ENCODE measurements around the gene SMPD2. TPM values are rescaled to one million over a fixed set of nuclear protein-coding genes. Genes with fewer than 3 reads are reported as not detected.

The SMPD2 gene
- total RNA-seq, 1 experiment from 2014 or later = 50.0 TPM

GRCh38 chr6:109469591-109470189 lies 29.2 kb downstream of the SMPD2 start:
- no peaks in the 10 kb centered on the region for H3K27me3 ChIP-seq (ENCODE audit: control insufficient read depth, insufficient read depth, low read length)
- no peaks in the 10 kb centered on the region for H3K9me3 ChIP-seq (ENCODE audit: control insufficient read depth, insufficient read depth, low read depth, low read length)
- ATAC-seq (no peak), DNase-seq (ENCODE audit: low read depth, low spot score) (no peak)
- H3K4me3 ChIP-seq (ENCODE audit: low read depth in 2 of 2, low read length in 2 of 2) = no peak overlapping the region
- BruUV-seq (replicated peaks) = no TSS peak
- in situ Hi-C loops (cut with HindIII; ENCODE audit: low pct_unique_long_range_greater_than_20kb, low sequenced_read_pairs) = no loop called here
- ChIA-PET CTCF (no interaction called here), POLR2A (interaction anchor here (0.6 kb wide), 1 partner anchor 10 kb away, joined by 5 read pairs; no protein-coding TSS in a partner anchor)
- intact Hi-C loops (cut with micrococcal nuclease; ENCODE audit: unreplicated experiment) = no loop called here
- no peak overlapping the region for H3K27ac ChIP-seq (ENCODE audit: low read length)
- TF ChIP-seq CTCF (IDR thresholded peaks at IDR 0.05) (no peak), SIN3A (IDR thresholded peaks at IDR 0.05; ENCODE audit: borderline replicate concordance, insufficient read depth, low read depth, low read length) (no peak), REST (IDR thresholded peaks at IDR 0.05; ENCODE audit: insufficient read depth in 1 of 2, low read depth in 2 of 2, low read length in 1 of 2) (no peak), TCF7L2 (IDR thresholded peaks at IDR 0.05; ENCODE audit: low read depth, low read length) (no peak)
- no peaks in the 10 kb centered on the region for H3K4me1 ChIP-seq (ENCODE audit: control insufficient read depth, insufficient read depth, low read length)
- H3K36me3 ChIP-seq (ENCODE audit: control insufficient read depth, insufficient read depth, low read length) = peaks cover 40% of the 10 kb centered on the region

- intact Hi-C loops (cut with micrococcal nuclease; ENCODE audit: unreplicated experiment) (no loop called here), in situ Hi-C loops (cut with HindIII; ENCODE audit: low pct_unique_long_range_greater_than_20kb, low sequenced_read_pairs) (no loop called here)
- BruUV-seq (replicated peaks) = no TSS peak
- Histone ChIP-seq H3K27me3 (ENCODE audit: control insufficient read depth, insufficient read depth, low read length) (no peaks in the 10 kb centered on the region), H3K36me3 (ENCODE audit: control insufficient read depth, insufficient read depth, low read length) (peaks cover 37% of the 10 kb centered on the region), H3K4me1 (ENCODE audit: control insufficient read depth, insufficient read depth, low read length) (peaks cover under 1% of the 10 kb centered on the region; the same call in 1 of the 2 replicates), H3K9me3 (ENCODE audit: control insufficient read depth, insufficient read depth, low read depth, low read length) (no peaks in the 10 kb centered on the region), H3K27ac (ENCODE audit: low read length) (no peak overlapping the region), H3K4me3 (ENCODE audit: low read depth in 2 of 2, low read length in 2 of 2) (no peak overlapping the region)
- DNase-seq (ENCODE audit: low read depth, low spot score) (no peak), ATAC-seq (no peak)
- CTCF ChIA-PET = no interaction called here
- TF ChIP-seq REST (IDR thresholded peaks at IDR 0.05; ENCODE audit: insufficient read depth in 1 of 2, low read depth in 2 of 2, low read length in 1 of 2) = no peak
- no peak for TF ChIP-seq SIN3A (IDR thresholded peaks at IDR 0.05; ENCODE audit: borderline replicate concordance, insufficient read depth, low read depth, low read length)
- TF ChIP-seq CTCF (IDR thresholded peaks at IDR 0.05) = no peak
- no peak for TF ChIP-seq POLR2AphosphoS5 (IDR thresholded peaks at IDR 0.05; ENCODE audit: low read depth, low read length)
- TF ChIP-seq TCF7L2 (IDR thresholded peaks at IDR 0.05; ENCODE audit: low read depth, low read length) = no peak
- POLR2A ChIA-PET = no interaction called here
Observed at GRCh38 chr6:109471105-109471810, 30.7 kb downstream of the SMPD2 start.
